ENCODE results near the gene PAIP2. TPM values are rescaled to one million over a fixed set of nuclear protein-coding genes. Genes with fewer than 3 reads are reported as not detected.
A peak's percentile ranks its signal among the peaks of the same experiment; 100 is the strongest.
"Not testable (repeated sequence)": the region's sequence is repeated elsewhere in the genome, so short reads cannot be mapped to it uniquely, and the experiment has no call there.

PAIP2 gene
- total RNA-seq, 2 donors from 2014 or later = 29.0 to 54.2 TPM

GRCh38 chr5:139403787-139404483, 62.3 kb downstream of the PAIP2 start, which contains the start of gene SPATA24:
Gene SPATA24, minus strand, starts transcription at chr5:139404089. Its CDS starts 29 bp downstream, at chr5:139404060.
- Histone ChIP-seq H3K4me1 (peaks cover 14% of the 10 kb centered on the region), H3K27me3 (no peaks in the 10 kb centered on the region), H3K9me3 (no peaks in the 10 kb centered on the region), H3K4me3 (peak within 1 kb of the TSS; percentile 30 to 38), H3K36me3 (replicated peaks in 1 of 2; ENCODE audit: insufficient read depth in 1 of 2, low read depth in 2 of 2) (no peaks in the 10 kb centered on the region), H3K27ac (peak within 1 kb of the TSS; percentile 73 to 96 (median 91))
- WGBS, 2 donors = 0 to 1% methylated on average over 15 to 41 of the region's 41 CpGs
- ATAC-seq (peak; percentile 98), DNase-seq (peak; percentile 96 to 98 (median 98))
- intact Hi-C loops (cut with DNase I) = no loop called here
- TF ChIP-seq POLR2A (IDR thresholded peaks at IDR 0.05) = peak in 2 of 3 donors; percentile 45 to 49
- no peak for TF ChIP-seq CTCF (IDR thresholded peaks at IDR 0.05)

- no peak for ATAC-seq
- TF ChIP-seq CTCF (IDR thresholded peaks at IDR 0.05) (no peak), POLR2A (IDR thresholded peaks at IDR 0.05) (no peak)
These were observed 62.8 kb downstream of the PAIP2 start for GRCh38 chr5:139404484-139404840.

GRCh38 chr5:139406963-139407362, 65.3 kb downstream of the PAIP2 start:
- Histone ChIP-seq H3K4me1 (peaks cover 14% of the 10 kb centered on the region), H3K27me3 (no peaks in the 10 kb centered on the region), H3K27ac (no peak overlapping the region), H3K36me3 (replicated peaks in 1 of 2; ENCODE audit: insufficient read depth in 1 of 2, low read depth in 2 of 2) (no peaks in the 10 kb centered on the region), H3K4me3 (no peak overlapping the region), H3K9me3 (no peaks in the 10 kb centered on the region)
- no peak for DNase-seq
- intact Hi-C loops (cut with DNase I) = no loop called here
- 68 to 72% methylated on average over 2 of the region's 2 CpGs for WGBS, 2 donors
- TF ChIP-seq POLR2A (IDR thresholded peaks at IDR 0.05) (no peak), CTCF (IDR thresholded peaks at IDR 0.05) (no peak)
- no peak for ATAC-seq

More at GRCh38 chr5:139404484-139404840, 62.8 kb downstream of the PAIP2 start:
- peak overlapping the region; percentile 73 to 96 (median 91) for H3K27ac ChIP-seq
- peaks cover 14% of the 10 kb centered on the region for H3K4me1 ChIP-seq
- intact Hi-C loops (cut with DNase I) = no loop called here
- H3K36me3 ChIP-seq (replicated peaks in 1 of 2; ENCODE audit: insufficient read depth in 1 of 2, low read depth in 2 of 2) = no peaks in the 10 kb centered on the region
- no peaks in the 10 kb centered on the region for H3K9me3 ChIP-seq
- WGBS, 2 donors = 52 to 56% methylated on average over 5 of the region's 5 CpGs
- no peak overlapping the region for H3K4me3 ChIP-seq
- DNase-seq = no peak
- no peaks in the 10 kb centered on the region for H3K27me3 ChIP-seq

GRCh38 chr5:139407517-139407916, 65.9 kb downstream of the PAIP2 start:
- Histone ChIP-seq H3K27me3 (no peaks in the 10 kb centered on the region), H3K27ac (no peak overlapping the region), H3K4me3 (no peak overlapping the region), H3K4me1 (peaks cover 14% of the 10 kb centered on the region), H3K36me3 (replicated peaks in 1 of 2; ENCODE audit: insufficient read depth in 1 of 2, low read depth in 2 of 2) (no peaks in the 10 kb centered on the region), H3K9me3 (no peaks in the 10 kb centered on the region)
- DNase-seq (no peak), ATAC-seq (no peak)
- TF ChIP-seq CTCF (IDR thresholded peaks at IDR 0.05) (no peak), POLR2A (IDR thresholded peaks at IDR 0.05) (no peak)
- intact Hi-C loops (cut with DNase I) = no loop called here

- intact Hi-C loops (cut with DNase I) = no loop called here
- no peak overlapping the region for H3K27ac ChIP-seq
- H3K27me3 ChIP-seq = no peaks in the 10 kb centered on the region
- DNase-seq = no peak
- 92 to 99% methylated on average over 7 of the region's 7 CpGs for WGBS, 2 donors
- H3K9me3 ChIP-seq = no peaks in the 10 kb centered on the region
- ATAC-seq = no peak
- H3K4me1 ChIP-seq = peaks cover 8% of the 10 kb centered on the region
- no peak overlapping the region for H3K4me3 ChIP-seq
- H3K36me3 ChIP-seq (replicated peaks in 1 of 2; ENCODE audit: insufficient read depth in 1 of 2, low read depth in 2 of 2) = no peaks in the 10 kb centered on the region
- no peak for TF ChIP-seq POLR2A (IDR thresholded peaks at IDR 0.05)
- TF ChIP-seq CTCF (IDR thresholded peaks at IDR 0.05) = no peak
These were observed 66.5 kb downstream of the PAIP2 start for GRCh38 chr5:139408191-139408590.

- H3K36me3 ChIP-seq (replicated peaks in 1 of 2; ENCODE audit: insufficient read depth in 1 of 2, low read depth in 2 of 2); ATAC-seq; intact Hi-C loops (cut with DNase I); H3K27ac ChIP-seq; DNase-seq; H3K4me1 ChIP-seq; H3K9me3 ChIP-seq; H3K4me3 ChIP-seq; H3K27me3 ChIP-seq: not testable (repeated sequence)
- 75 to 90% methylated on average over 3 to 5 of the region's 5 CpGs for WGBS, 2 donors
These were observed 67.5 kb downstream of the PAIP2 start for GRCh38 chr5:139409116-139409515.
